PC-9 (cell line): ENCODE data around the gene RAB26. TPM values are rescaled to one million over a fixed set of nuclear protein-coding genes. Genes with fewer than 3 reads are reported as not detected.

Experiments
- BruUV-seq: library from RNA; stranded (reverse); fragments of 400-500 nt; replicated peaks from 2 replicates; lab custom pipeline; 2021; lab: Mats Ljungman, UMichigan
- CTCF ChIA-PET: fragments of 300-600 bp; sonication (Branson Sonifier 250); formaldehyde crosslinking; loops from one replicate; lab custom pipeline; 2022; ENCODE audit warnings: antibody characterized with exemption; lab: Charles Lee
- POLR2A ChIA-PET: fragments of 300-600 bp; sonication (Branson Sonifier 250); formaldehyde crosslinking; loops from one replicate; lab custom pipeline; 2022; ENCODE audit warnings: antibody characterized with exemption; ENCODE audit not compliant: unreplicated experiment; lab: Charles Lee
- DNase-seq, 2 experiments: peaks; one replicate each; pipeline versions ENCODE4 v3.0.0 to v3.0.0-alpha.2; 2015 to 2022; ENCODE audit warnings: mixed read lengths in 1 of 2
- H2AFZ ChIP-seq: fragments of 200-600 bp; sonication (generic); 2 replicates; pipeline ENCODE4 v1.8.1; 2017; ENCODE audit warnings: antibody characterized with exemption
- H3F3A ChIP-seq: fragments of 200-600 bp; sonication (generic); 2 replicates; pipeline ENCODE4 v1.8.1; 2017; ENCODE audit warnings: antibody characterized with exemption, mild to moderate bottlenecking, low read depth; ENCODE audit not compliant: insufficient read depth
- H3K27ac ChIP-seq: fragments of 200-600 bp; sonication (generic); 2 replicates; pipeline ENCODE4 v1.6.1; 2016; ENCODE audit warnings: mixed run types
- H3K27me3 ChIP-seq: fragments of 200-600 bp; sonication (generic); 2 replicates; pipeline ENCODE4 v1.6.1; 2016; ENCODE audit warnings: low read depth, mixed run types; ENCODE audit not compliant: insufficient read depth
- H3K36me3 ChIP-seq: fragments of 200-600 bp; sonication (generic); 2 replicates; pipeline ENCODE4 v1.6.1; 2016; ENCODE audit warnings: low read depth, mixed run types
- H3K4me1 ChIP-seq: fragments of 200-600 bp; sonication (generic); replicated peaks from 2 replicates; pipeline ENCODE4 v1.6.1; 2016; ENCODE audit warnings: mixed run types; ENCODE audit not compliant: insufficient read depth
- H3K4me2 ChIP-seq: fragments of 200-600 bp; sonication (generic); 2 replicates; pipeline ENCODE4 v1.6.1; 2017; ENCODE audit warnings: mixed run types
- H3K4me3 ChIP-seq: fragments of 200-600 bp; sonication (generic); 2 replicates; pipeline ENCODE4 v1.6.1; 2016; ENCODE audit warnings: mixed run types
- H3K79me2 ChIP-seq: fragments of 200-600 bp; sonication (generic); 2 replicates; pipeline ENCODE4 v1.6.1; 2017; ENCODE audit warnings: low read depth, mixed run types
- H3K9me2 ChIP-seq: fragments of 200-600 bp; sonication (generic); 2 replicates; pipeline ENCODE4 v1.8.1; 2017; ENCODE audit warnings: mild to moderate bottlenecking; ENCODE audit not compliant: insufficient read depth
- H3K9me3 ChIP-seq: fragments of 200-600 bp; sonication (generic); 2 replicates; pipeline ENCODE4 v1.8.1; 2016; ENCODE audit warnings: low read depth; ENCODE audit not compliant: insufficient read depth
- H4K20me1 ChIP-seq: fragments of 200-600 bp; sonication (generic); 2 replicates; pipeline ENCODE4 v1.8.1; 2017; ENCODE audit not compliant: insufficient read depth
- EZH2 ChIP-seq: fragments of 200-600 bp; sonication (generic); IDR thresholded peaks from 2 replicates; pipeline ENCODE4 v1.8.0; 2017; ENCODE audit warnings: antibody characterized with exemption, low read depth
- intact Hi-C: fragments of 100-400 bp; cut with micrococcal nuclease; formaldehyde crosslinking; loops from one replicate; pipeline ENCODE4 v1.10.0; 2022; ENCODE audit not compliant: unreplicated experiment
- total RNA-seq: library from RNA; stranded (reverse); gene quantifications from 2 replicates; pipeline ENCODE4 v1.2.3, GENCODE V29; 2021
- TF ChIP-seq, protein P1 (sequence below): fragments of 200-600 bp; sonication (generic); conservative IDR thresholded peaks from 2 replicates; pipeline ENCODE4 v1.6.1; 2017; ENCODE audit warnings: mixed run types, antibody characterized with exemption, mild to moderate bottlenecking, moderate library complexity

Gene RAB26
- total RNA-seq, 1 experiment from 2014 or later, result 31.3 TPM

DNA sequence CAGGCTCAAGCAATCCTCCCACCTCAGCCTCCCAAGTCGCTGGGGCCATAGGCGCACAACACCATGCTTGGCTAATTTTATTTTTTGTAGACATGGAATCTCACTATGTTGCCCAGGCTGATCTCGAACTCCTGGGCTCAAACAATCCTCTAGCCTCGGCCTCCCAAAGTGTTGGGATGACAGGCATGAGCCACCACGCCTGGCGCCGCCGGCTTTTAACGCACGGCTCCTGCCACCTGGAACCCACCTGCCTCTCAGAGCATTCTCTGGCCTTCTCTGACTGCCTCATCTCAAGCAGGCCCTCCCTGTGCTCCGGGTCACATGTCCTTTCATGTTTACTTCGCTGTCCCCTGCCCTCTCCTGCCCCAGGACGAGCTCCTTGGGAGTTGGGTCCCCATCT is 37.6 kb downstream of the RAB26 start:
- no peak overlapping the region for H3K4me3 ChIP-seq
- TF ChIP-seq, protein P1, sequence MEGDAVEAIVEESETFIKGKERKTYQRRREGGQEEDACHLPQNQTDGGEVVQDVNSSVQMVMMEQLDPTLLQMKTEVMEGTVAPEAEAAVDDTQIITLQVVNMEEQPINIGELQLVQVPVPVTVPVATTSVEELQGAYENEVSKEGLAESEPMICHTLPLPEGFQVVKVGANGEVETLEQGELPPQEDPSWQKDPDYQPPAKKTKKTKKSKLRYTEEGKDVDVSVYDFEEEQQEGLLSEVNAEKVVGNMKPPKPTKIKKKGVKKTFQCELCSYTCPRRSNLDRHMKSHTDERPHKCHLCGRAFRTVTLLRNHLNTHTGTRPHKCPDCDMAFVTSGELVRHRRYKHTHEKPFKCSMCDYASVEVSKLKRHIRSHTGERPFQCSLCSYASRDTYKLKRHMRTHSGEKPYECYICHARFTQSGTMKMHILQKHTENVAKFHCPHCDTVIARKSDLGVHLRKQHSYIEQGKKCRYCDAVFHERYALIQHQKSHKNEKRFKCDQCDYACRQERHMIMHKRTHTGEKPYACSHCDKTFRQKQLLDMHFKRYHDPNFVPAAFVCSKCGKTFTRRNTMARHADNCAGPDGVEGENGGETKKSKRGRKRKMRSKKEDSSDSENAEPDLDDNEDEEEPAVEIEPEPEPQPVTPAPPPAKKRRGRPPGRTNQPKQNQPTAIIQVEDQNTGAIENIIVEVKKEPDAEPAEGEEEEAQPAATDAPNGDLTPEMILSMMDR, result no peak
- TF ChIP-seq EZH2, result no peak
- H3F3A ChIP-seq, result no peaks in the 10 kb centered on the region
- H3K27me3 ChIP-seq, result no peaks in the 10 kb centered on the region
- H2AFZ ChIP-seq, result no peak overlapping the region
- POLR2A ChIA-PET, result no interaction called here
- CTCF ChIA-PET, result no interaction called here
- no TSS peak for BruUV-seq
- no peak for DNase-seq
- intact Hi-C loops, result no loop called here
- no peak overlapping the region for H3K4me2 ChIP-seq
- H3K27ac ChIP-seq, result no peak overlapping the region
- no peaks in the 10 kb centered on the region for H3K4me1 ChIP-seq
- no peaks in the 10 kb centered on the region for H3K9me2 ChIP-seq
- H3K36me3 ChIP-seq, result no peaks in the 10 kb centered on the region
- H4K20me1 ChIP-seq, result no peaks in the 10 kb centered on the region
- no peaks in the 10 kb centered on the region for H3K9me3 ChIP-seq
- no peaks in the 10 kb centered on the region for H3K79me2 ChIP-seq

DNA sequence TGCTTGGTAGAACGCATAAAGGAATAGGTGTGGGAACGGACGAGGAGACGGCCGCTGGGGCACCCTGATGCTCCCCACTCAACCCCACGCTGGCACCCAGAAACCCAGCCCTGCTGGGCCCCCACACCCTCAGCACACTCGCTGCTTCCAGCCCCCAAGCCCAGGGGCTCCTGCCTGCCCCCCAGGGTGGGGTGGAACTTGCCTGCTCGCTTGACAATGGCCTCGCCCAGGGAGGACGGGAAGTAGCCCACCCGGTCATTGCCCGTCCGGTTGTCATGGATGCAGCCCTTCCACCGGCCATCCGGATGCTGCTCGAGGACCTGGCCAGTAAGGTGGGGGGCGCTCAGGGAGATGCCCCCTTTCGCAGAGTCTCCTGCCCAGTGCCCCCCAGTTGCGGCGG is 38.1 kb downstream of the RAB26 start:
- Histone ChIP-seq H3K4me1 (no peaks in the 10 kb centered on the region), H3K27me3 (no peaks in the 10 kb centered on the region), H4K20me1 (no peaks in the 10 kb centered on the region), H3K4me3 (no peak overlapping the region), H3K9me2 (no peaks in the 10 kb centered on the region), H3F3A (no peaks in the 10 kb centered on the region), H3K4me2 (no peak overlapping the region), H2AFZ (no peak overlapping the region), H3K9me3 (no peaks in the 10 kb centered on the region), H3K79me2 (no peaks in the 10 kb centered on the region), H3K27ac (no peak overlapping the region), H3K36me3 (no peaks in the 10 kb centered on the region)
- no TSS peak for BruUV-seq
- intact Hi-C loops, result no loop called here
- DNase-seq, result no peak
- ChIA-PET POLR2A (no interaction called here), CTCF (no interaction called here)
- no peak for TF ChIP-seq EZH2
- TF ChIP-seq, protein P1, result no peak

DNA sequence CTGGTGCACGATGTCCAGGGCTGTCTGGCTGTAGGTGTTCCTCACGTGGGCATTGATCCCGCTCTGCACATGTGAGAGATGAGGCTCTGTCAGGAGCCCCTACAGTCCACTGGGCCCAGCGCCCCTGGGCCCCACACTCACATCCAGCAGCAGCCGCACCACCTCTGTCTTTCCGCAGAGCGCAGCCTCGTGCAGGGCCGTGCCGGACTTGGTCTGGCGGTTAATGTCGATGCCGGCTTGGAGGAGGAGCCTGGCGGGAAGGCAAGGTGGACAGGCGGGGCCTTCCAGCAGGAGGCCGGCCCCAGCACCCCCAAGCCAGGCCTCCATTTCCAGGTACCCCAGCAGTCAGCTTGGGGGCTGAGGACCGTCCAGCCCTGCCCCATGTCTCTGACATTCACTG is 38.8 kb downstream of the RAB26 start:
- POLR2A ChIA-PET, result no interaction called here
- intact Hi-C loops, result no loop called here

More for the DNA sequence above, 38.8 kb downstream of the RAB26 start:
- no peaks in the 10 kb centered on the region for H3K79me2 ChIP-seq
- H3K4me2 ChIP-seq, result no peak overlapping the region
- DNase-seq, result no peak
- no peaks in the 10 kb centered on the region for H3K4me1 ChIP-seq
- CTCF ChIA-PET, result no interaction called here
- no TSS peak for BruUV-seq
- H3K27me3 ChIP-seq, result no peaks in the 10 kb centered on the region
- no peaks in the 10 kb centered on the region for H3K9me2 ChIP-seq
- H3K9me3 ChIP-seq, result no peaks in the 10 kb centered on the region
- H3K36me3 ChIP-seq, result no peaks in the 10 kb centered on the region
- H2AFZ ChIP-seq, result no peak overlapping the region
- H3K4me3 ChIP-seq, result no peak overlapping the region
- H3F3A ChIP-seq, result no peaks in the 10 kb centered on the region
- TF ChIP-seq EZH2, result no peak
- TF ChIP-seq, protein P1, result no peak
- no peak overlapping the region for H3K27ac ChIP-seq
- H4K20me1 ChIP-seq, result no peaks in the 10 kb centered on the region
